Stimulated activated CD8-positive, alpha-beta memory T cell treated with anti-CD3 and anti-CD28 coated beads, Interleukin-4, amount 100 ng/mL, for 1 hour (primary cell): ENCODE measurements around the gene UQCR11.

Experiments
- DNase-seq, 2 donors: peaks; one replicate each; pipeline ENCODE4 v3.0.0-alpha.2; 2020; ENCODE audit warnings: low read depth in 2 of 2, low spot score in 1 of 2

Gene UQCR11

DNA sequence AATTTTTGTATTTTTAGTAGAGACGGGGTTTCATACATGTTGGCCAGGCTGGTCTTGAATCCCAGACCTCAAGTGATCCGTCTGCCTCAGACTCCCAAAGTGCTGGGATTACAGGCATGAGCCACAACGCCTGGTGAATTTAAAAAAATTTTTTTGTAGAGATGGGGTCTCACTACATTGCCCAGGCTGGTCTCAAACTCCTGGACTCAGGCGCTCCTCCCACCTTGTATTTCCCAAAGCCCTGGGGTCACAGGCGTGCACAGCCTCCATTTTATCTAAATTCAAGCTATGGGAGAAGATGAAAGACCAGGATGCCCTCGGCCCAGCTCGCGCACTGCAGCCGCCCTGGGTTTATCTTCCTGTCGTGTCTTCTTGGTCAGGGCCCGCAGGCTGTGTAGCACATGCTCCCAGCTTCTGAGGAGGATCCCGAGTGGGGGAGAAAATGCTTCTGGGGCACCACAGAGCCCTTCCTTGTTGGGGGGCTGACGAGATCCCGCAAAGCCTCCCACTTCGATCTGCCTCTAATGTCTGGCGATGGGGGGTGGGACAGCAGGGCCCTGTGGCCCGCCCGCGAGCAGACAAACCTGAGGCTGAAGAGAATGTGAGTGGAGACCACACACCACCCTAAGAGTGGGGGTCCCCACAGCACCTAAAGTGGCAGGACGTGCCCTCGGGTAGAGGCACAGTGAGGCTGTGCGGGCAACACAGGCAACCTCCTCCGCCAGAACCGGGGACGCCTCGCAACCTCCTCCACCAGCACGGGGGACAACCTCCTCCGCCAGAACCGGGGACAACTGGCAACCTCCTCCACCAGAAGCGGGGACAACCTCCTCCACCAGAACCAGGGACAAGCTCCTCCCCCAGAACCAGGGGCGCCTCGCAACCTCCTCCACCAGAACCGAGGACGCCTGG, 31.3 kb upstream of the UQCR11 start:
- DNase-seq: no peak

DNA sequence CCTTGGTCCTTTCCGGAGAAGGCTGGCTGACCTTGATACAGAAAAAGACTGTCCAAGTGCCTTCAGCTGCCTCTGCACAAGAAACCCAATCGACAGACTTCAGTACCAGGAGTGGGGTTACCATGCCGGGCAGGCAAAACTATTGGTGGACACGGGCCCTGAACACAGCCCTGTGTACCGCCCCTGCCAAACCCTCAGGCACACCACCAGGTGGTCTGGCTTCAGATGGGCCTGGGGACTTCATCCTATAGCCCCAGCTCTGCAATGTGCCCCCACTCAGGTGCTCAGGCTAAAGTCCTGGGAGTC, 29.6 kb upstream of the UQCR11 start:
- no peak for DNase-seq

DNA sequence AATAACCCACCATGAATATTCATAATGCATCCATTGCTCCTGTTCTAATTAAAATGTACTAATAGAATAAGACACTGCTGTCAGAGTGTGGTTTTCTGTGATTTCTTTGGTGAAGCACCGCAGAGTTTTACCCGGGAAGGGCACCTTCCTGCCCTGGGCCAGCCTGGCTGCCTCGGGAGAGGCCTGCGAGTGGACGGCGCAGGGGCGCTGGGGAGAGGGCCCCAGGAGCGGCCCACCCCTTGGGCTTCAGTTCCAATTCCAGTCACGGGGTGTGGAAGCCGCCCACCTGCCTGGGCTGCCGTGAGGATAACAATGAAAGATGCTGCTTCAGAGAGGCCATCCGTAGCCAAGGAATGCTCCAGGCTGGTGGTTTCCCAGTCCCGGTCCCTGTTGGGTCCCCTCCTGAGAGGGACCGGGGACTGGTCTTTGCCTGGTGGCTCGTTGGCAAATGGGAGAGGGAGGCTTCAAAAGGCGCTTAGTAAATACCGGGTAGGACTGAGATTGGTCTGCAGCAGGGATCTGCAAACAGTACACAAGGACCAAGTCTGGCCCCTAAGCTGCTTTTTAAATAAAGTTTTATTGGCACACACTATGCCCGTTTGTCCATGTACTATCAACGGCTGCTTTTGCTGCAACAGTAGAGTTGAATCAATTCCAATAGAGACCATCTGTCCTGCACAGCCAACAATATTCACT, 29.1 kb upstream of the UQCR11 start:
- DNase-seq: no peak

DNA sequence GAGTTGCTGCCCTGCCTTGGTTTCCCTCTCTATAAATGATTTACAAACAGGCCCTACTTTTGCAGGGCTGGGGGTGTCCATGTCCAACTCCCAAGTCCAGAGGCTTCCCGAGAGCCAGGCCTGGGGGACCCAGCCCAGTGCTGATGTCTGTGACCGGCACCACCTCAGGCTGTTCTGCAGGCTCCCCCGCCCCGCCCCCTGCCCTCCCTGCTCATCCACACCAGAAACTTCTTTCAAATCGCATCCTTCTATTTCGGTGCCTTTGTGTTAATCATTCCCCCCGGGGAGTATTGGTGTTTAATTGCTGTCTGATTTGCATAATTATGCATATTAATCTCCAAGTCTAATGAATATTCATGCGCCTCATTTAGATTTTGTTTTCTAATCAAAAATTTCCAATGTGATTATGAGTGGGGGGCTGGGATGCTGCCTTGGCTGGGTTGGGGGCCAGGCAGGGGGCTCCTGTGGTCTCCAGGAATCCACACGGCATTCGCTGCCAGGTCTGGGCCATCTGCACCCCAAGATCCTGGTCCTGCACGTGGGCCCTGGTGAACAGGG, 28.1 kb upstream of the UQCR11 start:
- no peak for DNase-seq

DNA sequence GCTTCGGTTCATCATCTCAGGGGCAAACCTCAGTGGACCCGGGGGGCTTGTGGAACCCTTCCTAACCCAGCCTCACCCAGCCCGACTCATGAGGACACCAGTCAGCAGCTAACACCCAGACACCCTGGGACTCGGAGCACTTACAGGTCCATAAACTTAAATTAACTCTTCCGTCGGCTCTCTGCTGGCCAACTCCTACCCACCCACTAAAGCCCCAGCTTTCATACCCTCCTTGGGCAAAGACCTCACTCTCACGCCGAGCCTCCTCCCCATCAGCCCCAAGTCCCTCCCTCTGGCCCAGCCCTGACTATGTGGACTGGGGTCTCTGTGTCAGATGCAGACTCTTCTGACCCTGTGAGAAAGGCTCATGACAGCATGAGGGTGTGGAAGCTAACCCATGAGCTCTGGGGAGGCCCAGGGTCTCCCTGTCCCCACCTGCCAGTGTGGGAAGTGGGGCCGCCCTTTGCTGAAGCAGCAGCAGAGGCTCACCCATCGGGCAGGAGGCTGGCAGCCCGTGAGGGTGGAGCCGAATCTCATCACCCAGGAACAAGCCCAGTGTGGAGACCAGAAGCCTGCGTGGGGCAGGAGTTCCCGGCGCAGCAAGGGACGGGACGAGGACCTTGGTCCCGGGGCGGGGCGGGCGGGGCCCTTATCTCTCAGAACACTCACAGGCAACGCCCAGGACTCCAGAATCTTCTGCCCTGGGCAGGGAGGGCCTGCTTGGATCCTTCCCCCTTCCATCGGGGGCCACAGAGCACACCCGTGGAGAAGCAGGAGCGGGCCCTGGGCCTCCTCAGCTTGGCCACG, 27.4 kb upstream of the UQCR11 start:
- DNase-seq: no peak

DNA sequence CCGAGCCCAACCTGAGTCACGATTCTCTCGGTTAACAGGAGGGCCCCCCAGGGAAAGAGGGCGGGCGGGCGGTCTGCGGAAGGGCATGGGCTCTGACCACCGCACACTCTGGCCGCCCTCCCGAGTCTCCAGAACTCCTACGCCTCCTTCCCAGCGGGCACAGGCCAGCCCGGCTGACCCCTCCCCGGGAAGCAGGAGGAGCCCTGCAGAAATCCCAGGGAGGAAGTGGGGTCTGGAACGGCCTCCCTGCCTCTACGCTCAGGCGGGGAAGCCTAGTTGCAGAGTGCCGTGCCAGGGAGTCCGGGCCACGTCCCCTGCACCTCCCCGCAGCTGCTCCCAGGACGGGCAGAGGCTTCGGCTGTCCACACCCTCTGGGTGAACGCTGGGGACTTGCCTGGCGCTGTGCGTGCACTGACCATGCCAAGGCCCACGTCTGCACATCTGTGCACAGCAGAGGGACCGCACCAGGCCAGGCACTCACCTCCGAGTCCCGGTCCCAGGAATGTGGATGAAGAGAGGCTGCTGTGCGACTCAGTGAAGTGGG, 26.4 kb upstream of the UQCR11 start:
- DNase-seq: no peak

DNA sequence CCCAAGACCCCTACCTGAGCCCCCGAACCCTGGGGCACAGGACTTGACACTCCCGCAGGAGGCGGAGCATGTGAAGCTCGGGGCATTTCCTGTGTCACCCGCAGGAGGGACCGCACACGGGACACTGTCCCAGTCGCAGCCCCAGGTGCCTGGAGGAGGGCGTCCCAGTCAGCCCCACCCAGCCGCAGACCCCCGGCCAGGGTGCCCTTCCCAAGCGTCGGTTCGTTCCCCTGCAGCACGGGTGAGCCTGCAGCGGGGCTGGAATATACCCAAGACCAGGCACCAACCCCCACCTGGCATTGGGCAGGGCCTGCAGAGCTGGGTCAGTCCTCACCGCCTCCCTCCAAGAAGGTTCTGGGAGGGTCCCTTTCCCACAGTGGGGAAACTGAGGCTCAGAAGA, 25.5 kb upstream of the UQCR11 start:
- no peak for DNase-seq

DNA sequence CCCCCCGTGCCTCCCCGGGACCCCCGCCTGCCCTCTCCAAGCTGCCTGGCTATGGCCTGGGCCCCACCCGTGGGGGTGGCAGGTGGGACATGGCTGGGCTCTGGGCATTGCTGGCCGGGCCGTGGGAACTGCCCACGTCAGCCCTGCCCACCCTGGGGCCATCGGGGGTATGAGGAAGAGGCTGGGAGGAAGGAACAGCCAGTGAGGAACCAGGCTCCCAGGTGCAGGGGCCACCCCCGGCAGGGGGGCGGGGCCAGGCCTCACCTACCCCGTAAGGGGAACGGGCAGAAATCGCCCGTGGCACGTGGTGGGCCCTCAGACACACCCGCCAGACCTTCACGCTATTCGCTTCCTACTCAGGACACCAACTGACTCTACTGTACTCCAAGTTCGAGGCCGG, 24.8 kb upstream of the UQCR11 start:
- DNase-seq: no peak

DNA sequence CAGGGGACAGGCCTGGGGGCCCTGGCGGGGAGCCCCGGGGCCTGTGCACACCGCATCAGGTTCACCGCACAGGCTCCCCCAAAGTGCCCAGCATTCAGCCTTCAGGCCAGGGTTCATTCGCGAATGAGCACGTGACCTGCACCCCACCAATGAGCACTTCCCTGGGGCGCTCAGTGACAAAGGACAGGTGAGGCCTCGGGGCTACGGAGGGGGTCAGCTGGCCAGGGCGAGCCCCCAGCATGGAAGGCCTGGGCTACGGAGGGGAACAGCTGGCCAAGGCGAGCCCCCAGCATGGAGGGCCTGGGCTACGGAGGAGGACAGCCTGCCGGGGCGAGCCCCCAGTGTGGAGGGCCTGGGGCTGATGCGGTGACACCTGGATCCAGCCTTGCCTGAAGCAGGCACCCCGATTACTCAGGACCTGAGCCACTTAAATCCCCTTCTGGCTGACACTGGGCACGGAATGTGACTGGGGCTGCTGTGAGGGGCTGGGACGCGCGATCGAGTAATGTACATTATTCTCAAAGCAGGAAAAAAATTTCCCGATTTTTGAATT, 24.1 kb upstream of the UQCR11 start:
- DNase-seq: no peak

DNA sequence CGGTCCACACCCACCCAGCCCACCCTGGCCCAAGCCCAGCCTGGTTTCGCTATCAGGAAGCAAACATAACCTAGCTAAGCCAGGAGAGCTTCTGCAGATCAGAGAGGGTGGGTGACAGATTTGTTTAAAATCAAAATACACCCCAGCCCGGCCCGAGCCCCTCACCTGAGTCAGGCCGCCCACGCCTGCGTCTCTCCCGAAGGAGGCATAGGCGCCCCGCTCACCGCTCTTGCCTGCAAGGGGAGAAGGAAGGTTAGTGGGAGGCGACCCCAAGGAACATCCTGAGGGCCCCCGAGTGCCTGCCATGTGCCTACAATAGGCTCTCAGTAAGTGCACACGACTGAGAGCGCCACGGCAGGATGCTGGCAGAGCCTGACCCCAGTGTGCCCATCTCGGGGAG, 21.9 kb upstream of the UQCR11 start:
- no peak for DNase-seq

DNA sequence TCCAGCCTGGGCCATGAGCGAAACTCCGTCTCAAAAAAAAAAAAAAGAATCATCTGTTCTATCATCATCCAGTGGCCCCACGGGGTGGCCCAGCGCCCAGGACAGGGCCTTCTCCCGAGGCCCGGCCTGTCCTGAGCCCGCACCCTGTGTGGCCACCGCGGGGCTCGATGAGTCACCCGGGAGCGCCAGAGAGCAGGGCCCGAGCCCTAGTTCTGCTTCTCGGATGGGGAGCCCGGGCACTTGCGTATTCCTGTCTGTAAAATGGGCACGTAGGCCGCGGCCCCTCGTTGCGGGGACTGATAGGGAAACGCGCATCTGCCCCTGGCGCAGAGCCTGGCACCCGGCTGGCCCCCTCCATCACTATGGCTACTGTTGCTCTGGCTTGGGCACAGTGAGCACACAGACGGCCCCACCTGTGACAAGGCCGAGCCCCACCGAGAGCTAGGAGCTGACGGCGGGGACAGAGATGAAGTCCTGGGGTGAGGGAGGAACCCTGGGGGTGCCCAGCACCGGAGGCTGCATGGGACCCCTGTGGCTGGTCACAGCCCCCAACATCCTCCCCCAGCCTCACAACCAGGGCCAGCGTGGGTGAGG, 21.3 kb upstream of the UQCR11 start:
- no peak for DNase-seq

DNA sequence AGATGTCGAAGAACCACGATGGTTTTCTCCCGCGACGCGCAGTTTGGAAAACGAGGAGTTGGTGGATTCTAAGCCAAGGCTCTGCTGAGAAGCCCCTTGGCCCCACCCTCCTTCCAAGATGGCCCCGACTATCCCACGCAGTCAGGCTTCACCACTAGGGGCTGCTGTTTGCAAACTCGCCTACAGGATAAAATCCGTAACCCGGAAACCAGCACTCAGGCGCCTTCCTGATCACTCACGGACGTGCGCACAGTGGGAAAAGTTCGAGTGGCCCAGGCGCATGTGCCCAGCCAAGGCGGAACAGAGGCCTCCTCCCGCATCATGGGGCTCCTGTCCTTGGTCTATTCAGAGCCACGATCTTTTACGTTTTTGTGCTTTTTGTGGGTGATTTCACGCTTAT, 19.2 kb upstream of the UQCR11 start:
- DNase-seq: no peak

DNA sequence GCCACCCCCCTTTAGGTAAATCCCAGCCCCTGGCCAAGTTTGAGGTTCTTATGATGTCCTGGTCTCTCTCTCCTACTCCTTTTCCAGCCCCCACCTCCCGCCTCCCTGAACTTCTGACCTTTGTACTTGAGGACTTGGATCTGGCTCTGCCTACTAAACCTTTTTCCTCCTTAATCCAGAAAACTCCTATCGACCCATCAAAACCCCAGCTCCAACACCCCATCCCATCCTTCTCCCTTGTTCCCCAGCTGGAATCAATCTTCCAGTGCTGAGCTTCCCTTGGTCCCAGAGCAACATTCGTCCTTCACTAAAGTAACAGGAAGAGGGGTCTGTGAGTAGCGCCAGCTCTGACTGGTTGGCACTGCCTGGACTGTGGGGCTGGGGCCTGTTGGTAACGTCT, 17.3 kb upstream of the UQCR11 start:
- no peak for DNase-seq

DNA sequence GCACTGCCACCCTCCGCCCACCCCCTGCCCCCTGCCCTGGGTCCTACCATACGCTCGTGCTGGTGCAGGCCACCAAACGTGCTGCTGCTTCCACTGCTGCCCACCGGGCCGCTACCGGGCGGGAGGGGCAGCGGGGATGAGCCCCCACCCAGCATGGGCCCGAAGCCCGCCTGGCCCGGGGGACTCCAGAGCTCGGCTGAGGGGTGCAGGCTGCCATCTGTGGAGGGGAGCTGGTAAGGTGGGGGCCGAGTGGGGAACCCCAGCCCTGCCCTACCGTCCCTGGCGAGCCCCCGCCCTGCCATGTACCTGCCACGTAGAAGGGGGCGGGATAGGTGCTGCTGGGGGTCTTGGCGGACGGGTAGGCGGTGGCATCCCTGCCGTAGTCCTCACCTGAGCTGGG, 16.7 kb upstream of the UQCR11 start:
- DNase-seq: no peak

DNA sequence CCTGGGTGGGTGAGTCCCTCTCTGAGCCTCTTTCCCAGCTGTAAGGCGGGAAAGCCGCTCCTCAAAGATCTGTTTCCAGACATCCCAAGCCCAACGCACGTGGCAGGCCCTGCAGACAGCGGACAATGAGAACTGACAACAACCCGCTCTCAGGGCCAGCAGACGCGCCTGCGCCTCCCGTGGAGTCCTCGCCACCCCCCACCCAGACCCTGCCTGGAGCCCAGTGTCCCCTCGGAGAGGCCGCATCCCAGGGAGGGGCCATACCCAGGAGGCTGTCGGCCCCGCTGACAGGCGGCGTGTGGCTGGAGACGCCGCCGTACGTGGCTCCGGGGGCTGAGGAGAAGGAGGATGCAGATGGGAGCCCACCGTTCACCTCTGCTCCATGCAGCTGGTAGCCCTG, 16.3 kb upstream of the UQCR11 start:
- no peak for DNase-seq

DNA sequence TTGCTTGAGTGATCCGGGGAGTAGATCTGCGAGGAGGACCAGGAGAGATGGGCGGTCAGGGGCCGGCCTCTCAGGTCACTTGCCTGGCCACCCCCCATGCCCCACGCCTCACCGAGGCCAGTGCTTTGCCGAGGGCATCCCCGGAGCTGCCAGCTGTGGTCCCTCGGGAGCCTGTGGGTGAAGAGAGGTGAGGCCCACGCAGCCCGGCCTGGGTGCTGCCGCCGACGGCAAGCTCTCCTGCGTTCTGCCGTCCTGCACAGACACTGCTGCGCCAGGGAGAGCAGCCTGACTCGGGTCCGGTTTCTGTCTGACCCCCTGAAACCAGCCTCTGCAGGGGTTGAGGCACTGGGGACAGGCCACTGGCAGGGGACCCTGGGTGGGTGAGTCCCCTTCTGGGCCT, 15.8 kb upstream of the UQCR11 start:
- DNase-seq: no peak

DNA sequence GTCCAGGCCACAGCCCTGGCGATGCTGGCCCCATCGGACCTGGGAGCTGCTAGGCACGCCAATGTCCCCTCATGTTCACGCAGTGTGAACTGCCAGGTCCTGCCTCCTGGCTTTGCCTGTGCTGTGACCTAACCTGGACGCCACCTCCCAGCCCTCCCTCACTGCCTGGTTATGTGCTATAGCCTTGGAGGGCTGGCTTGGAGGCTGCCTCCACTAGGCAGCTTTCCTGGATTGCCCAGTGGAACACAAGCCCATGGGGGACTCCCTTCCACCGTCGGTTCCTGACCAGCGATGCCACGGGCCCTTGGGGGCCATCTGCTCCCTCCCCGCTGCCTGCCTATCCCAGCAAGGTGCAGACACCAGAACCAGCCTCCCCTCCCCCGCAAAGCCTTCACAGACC, 15.2 kb upstream of the UQCR11 start:
- DNase-seq: no peak

DNA sequence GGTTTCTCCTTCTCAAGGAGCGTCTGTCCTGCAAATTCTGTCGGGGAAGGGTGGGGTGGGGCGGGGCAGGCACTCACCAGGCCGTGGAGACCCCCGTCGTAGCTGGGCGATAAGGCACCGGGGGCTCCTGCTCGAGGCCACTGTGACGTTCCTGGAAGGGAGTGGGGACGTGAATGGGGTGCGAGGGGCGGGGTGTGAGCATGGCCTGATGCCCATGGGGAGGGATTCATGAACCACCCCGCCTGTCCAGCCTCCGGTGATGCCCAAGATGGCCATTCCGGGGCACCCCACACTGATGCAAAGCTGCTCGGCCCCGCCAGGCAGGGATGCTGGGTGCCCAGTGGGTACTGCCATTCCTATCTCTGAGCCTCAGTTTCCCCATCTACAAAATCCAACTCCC, 14.4 kb upstream of the UQCR11 start:
- no peak for DNase-seq

DNA sequence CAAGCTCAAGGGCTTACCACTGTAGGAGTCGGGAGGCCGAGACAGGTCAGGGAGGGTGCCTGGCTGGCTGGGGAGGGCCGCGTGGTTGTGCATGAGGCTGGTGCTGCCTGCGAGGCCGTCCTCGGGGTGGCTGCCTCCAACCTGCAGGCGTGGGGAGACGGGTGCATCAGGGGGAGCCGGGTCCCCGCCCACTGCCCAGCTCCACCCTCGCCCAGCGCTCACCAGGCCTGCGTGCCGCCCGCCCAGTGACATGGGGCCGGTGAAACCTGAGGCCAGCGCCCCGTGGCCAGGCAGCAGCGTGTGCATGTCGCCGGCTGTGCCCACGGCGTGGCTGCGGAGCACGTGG, 13.8 kb upstream of the UQCR11 start:
- no peak for DNase-seq

DNA sequence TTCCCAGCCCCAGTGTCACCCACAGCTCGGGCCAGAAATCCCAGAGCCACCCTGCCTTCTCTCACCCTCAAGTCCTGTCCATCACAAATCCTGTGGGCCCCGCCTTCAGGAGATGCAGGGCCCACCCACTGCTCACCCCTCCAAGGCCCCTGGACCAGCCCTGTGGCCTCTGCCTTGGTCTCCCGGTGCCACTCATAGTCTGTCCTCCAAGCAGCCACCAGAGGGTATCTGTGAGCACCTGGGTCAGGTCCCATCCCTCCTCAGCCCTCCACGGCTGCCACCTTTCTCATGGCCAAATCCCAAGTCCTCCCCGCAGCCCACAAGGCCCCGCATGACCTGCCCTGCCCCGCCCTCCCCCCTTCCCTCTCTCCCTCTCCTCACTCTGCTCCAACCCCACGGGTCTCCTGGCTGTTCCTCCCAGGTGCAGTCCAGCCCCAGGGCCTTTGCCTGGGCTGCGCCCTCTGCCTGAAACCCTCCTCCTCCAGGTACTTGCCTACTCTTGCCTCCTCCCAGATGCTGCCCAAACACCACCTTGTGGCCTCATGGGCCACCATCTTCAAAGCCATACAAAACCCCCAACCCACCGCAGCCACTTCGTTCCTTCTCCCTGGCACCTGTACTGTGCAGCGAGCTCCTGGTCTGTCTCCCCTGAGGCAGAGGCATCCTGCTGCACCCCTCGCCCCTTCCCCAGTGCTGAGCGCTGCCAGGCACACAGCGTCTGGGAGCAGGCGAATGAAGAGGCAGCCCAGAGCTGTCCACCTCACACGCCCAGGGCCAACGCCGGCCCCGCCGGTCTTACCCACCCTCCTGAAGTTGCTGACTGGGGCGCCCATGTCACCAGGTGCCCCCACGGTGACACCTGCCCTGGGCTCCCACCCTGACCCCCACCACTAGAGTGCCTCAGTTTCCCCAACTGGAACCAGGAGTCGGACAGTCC, 13.2 kb upstream of the UQCR11 start:
- no peak for DNase-seq
